Stimulated activated CD4-positive, alpha-beta T cell treated with anti-CD3 and anti-CD28 coated beads, Interleukin-15, amount 100 ng/mL, for 48 hours (primary cell): ENCODE data around the gene GCFC2.

Source experiments
- DNase-seq, 2 donors: peaks; one replicate each; pipeline ENCODE4 v3.0.0-alpha.2; 2020; ENCODE audit warnings: low read depth in 2 of 2

GCFC2 gene

GRCh38 chr2:75627902-75628504 is 82.7 kb downstream of the GCFC2 start:
- peak in 1 of 2 donors; percentile 61 for DNase-seq

GRCh38 chr2:75622929-75623328 is 87.8 kb downstream of the GCFC2 start:
- DNase-seq, result no peak

DNA sequence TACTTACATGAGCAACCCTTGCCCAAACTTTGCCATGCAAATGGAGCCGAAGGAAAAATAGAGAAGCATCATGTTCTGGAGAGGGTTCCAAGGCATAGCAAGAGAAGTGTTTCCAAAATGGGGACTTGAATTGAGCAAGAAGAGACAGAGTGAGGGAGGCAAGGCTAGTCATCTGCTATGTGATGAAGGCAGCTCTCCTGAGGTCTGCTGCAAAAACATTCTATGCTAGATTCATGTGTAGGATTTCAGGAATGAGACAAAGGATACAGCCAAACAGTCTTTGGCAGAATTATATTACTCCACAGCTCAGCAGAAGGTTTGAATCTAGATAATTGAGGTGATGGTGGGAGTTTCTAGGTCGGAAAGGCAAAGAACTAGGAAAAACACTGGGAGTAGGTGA is 88.2 kb downstream of the GCFC2 start:
- DNase-seq, result no peak

DNA sequence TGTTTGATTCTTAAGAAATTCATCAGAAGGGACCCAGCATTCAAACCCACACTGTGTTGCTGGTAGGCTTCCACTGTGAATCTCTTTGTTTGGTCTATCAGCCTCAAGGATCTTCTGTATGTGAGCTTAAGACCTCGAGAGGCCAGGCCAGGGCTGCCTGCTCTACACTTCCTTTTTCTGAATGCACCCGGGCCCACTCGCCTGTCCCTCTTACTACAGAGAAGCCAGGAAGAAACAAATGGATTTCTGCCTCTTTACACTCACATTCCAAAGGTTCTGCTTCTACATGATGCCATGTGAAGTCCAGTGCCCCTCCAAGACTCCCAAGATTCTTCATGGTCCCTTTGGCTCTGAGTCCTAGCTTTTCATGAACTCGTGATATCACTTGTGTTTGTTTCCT is 89.5 kb downstream of the GCFC2 start:
- DNase-seq, result no peak

DNA sequence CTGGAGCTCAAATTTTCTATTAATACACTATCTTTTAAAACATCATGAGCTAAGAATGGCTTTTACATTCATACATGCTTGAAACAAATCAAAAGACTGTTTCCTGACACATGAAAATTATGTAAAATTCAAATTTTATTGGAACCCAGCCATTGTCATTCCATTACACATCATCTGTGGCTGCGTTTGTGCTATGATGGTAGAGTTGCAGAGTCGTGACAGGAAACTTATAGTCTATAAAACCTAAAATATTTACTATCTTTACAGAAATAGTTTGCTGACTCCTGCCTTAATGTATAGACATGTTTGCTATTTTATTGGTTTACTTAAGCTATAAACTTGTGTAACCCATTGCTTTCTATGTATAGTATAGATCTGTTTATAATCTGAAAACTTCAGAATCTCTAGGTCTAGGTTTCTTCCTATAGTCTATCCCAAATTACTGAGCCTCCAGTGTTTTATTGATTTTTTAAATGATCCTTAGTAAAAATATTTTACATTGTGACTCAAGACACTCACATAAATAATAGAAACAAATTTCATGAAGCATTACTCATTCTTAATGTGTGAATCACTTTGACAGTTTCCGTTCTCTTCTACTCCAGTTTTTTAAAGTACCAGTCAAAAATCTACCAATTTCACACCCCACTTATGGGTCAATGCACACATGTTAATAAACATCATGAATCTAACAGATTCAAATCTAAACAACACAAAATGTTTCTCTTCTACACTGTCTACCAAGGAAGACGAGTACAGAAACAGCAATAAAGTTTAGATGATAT is 90.6 kb downstream of the GCFC2 start:
- no peak for DNase-seq

DNA sequence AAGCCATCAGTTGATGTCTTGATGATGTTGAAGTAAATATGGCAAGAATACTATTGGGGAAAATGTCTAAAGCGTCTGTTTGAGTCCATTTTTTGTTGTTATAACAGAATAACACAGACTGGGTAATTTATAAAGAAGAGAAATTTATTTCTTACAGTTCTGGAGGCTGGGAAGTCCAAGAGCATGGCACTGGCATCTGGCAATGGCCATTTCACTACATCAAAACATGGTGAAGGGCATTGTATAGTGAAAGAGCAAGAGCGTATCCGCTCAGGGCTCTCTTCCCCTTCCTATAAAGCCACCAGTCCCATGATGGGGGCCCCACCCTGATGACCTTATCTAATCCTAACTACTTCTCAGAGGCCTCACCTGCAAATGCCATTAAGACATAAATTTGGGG is 93.8 kb downstream of the GCFC2 start:
- DNase-seq, result no peak

DNA sequence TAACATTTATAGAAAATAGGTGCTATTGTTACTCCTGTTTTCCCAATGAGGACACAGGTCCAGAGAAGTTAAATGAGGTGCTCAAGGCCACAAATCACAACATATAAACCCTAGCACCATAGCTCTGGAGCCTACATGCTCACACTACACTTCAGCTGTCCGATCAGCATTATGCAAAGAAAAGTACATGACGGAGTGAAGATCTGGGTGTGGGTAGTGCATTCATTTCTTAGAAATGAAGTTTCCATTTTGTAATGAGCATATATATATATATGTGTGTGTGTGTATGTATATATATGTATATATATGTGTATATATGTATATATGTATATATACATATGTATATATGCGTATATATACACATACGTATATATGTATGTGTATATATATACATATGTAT is 94.3 kb downstream of the GCFC2 start:
- DNase-seq, result no peak

DNA sequence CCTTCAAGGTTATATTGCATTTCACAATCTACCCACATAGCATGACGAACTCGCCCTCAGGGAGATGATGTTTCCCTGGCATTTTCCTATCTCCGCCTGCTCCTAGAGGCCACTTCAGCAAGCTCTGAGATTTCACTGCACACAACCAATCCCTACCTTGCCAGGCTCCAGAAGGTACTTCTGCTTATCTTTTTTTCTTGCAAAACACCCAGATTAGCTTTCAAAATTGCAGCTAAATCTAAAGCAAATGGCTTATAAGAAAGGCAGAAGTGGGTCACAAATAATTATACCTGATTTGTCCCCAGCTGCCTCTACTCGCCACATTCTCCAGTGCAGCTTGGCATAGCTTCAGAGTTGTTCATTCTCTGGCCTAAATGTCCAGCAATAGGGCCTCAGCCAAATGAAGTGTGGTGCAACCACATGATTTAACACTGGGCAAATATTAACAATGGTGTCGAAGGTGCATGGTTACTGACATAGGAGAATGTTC is 96.5 kb downstream of the GCFC2 start:
- DNase-seq, result no peak

GRCh38 chr2:75612862-75613243 is 97.9 kb downstream of the GCFC2 start:
- DNase-seq, result no peak
